Endothelial cell (in vitro differentiated cells): Measurements from ENCODE around the gene S1PR2. TPM values are rescaled to one million over a fixed set of nuclear protein-coding genes. Genes with fewer than 3 reads are reported as not detected.
"Not testable (repeated sequence)": the region's sequence is repeated elsewhere in the genome, so short reads cannot be mapped to it uniquely, and the experiment has no call there.

Experiments
- DNase-seq: peaks from one replicate; pipeline ENCODE4 v3.0.0; 2021; ENCODE audit warnings: low spot score
- H3K27ac Mint-ChIP-seq: one replicate; pipeline ENCODE4 v1.8.0; 2021; ENCODE audit warnings: mixed read lengths, inconsistent platforms; ENCODE audit not compliant: unreplicated experiment
- H3K27me3 Mint-ChIP-seq: one replicate; pipeline ENCODE4 v1.8.0; 2021; ENCODE audit warnings: mild to moderate bottlenecking, moderate library complexity, mixed read lengths, inconsistent platforms; ENCODE audit not compliant: unreplicated experiment
- H3K36me3 Mint-ChIP-seq: one replicate; pipeline ENCODE4 v1.8.0; 2021; ENCODE audit warnings: mild to moderate bottlenecking, low read depth, mixed read lengths, inconsistent platforms; ENCODE audit not compliant: unreplicated experiment
- H3K4me1 Mint-ChIP-seq: one replicate; pipeline ENCODE4 v1.8.0; 2021; ENCODE audit warnings: mild to moderate bottlenecking, mixed read lengths, inconsistent platforms; ENCODE audit not compliant: unreplicated experiment
- H3K4me3 Mint-ChIP-seq: one replicate; pipeline ENCODE4 v1.8.0; 2021; ENCODE audit warnings: mild to moderate bottlenecking, mixed read lengths, inconsistent platforms; ENCODE audit not compliant: unreplicated experiment
- H3K9me3 Mint-ChIP-seq: one replicate; pipeline ENCODE4 v1.8.0; 2021; ENCODE audit warnings: mixed read lengths, inconsistent platforms; ENCODE audit not compliant: unreplicated experiment
- total RNA-seq: library from RNA; stranded (reverse); fragmentation: NEBNext Ultra II Directional; extraction: Animal tissue kit (Norgen Biotek cat#: 25700); gene quantifications from one replicate; pipeline ENCODE4 v1.2.1, GENCODE V29; 2021; ENCODE audit not compliant: unreplicated experiment
- TF ChIP-seq, protein P1 (sequence below): fragments of 200-600 bp; sonication (generic); IDR thresholded peaks from one replicate; pipeline ENCODE4 v1.5.0; 2021; ENCODE audit warnings: antibody characterized with exemption; ENCODE audit not compliant: unreplicated experiment

S1PR2 gene
- total RNA-seq, 1 donor from 2014 or later: 9.3 TPM

DNA sequence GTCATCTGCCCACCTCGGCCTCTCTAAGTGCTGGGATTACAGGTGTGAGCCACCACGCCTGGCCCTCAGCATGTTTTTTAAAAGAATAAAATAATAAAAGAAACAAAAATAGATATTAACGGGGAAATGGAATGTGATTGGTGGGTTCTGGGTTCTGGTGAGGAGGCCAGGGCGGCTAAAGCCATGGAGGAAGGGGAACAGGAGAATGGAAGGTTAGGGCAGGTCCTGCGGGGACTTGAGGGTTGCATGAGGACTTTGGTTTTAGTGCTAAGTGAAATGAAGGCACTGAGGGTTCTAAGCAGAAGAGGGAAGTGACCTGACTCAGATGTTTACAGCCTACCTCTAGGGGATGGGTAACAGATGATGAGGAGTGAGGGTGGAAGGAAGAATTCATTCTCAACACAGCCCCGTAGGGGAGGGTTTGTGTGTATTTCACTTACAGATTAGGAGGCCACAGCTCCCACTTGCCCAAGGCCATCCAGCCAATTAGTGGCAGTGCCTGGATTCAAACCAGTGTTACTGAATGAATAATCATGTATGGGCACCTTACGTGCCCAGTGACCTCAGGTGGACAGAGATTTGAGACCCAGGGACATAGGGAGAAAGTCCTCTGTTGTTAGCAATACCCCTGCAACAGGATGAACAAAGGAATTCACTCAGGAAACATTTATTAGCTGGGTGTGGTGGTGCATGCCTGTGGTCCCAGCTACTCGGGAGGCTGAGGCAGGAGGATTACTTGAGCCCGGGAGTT, 14.2 kb upstream of the S1PR2 start:
- Mint-ChIP-seq H3K4me1 (no peaks in the 10 kb centered on the region), H3K27me3 (no peaks in the 10 kb centered on the region), H3K36me3 (no peaks in the 10 kb centered on the region), H3K4me3 (no peak overlapping the region), H3K27ac (peak overlapping the region; percentile 13), H3K9me3 (no peaks in the 10 kb centered on the region)
- TF ChIP-seq, protein P1, sequence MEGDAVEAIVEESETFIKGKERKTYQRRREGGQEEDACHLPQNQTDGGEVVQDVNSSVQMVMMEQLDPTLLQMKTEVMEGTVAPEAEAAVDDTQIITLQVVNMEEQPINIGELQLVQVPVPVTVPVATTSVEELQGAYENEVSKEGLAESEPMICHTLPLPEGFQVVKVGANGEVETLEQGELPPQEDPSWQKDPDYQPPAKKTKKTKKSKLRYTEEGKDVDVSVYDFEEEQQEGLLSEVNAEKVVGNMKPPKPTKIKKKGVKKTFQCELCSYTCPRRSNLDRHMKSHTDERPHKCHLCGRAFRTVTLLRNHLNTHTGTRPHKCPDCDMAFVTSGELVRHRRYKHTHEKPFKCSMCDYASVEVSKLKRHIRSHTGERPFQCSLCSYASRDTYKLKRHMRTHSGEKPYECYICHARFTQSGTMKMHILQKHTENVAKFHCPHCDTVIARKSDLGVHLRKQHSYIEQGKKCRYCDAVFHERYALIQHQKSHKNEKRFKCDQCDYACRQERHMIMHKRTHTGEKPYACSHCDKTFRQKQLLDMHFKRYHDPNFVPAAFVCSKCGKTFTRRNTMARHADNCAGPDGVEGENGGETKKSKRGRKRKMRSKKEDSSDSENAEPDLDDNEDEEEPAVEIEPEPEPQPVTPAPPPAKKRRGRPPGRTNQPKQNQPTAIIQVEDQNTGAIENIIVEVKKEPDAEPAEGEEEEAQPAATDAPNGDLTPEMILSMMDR: no peak
- no peak for DNase-seq

DNA sequence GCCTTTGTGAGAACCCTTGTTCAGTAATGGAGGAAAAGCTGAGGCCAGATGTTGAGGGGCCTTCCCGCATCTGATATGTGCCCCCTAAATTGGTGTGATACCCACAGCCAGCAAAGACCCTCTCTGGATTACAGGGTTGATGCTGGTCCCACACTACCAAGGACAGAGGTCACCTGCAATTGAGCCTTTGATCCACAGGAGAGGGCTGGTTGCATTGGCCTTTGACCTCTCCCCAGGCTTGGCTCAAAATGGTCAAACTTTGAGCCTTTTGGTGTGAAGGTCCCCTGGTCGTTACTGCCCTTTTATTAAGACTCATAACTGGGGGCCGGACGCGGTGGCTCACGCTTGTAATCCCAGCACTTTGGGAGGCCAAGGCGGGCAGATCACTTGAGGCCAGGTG, 12.5 kb upstream of the S1PR2 start:
- Mint-ChIP-seq H3K27me3 (no peaks in the 10 kb centered on the region), H3K4me3 (no peak overlapping the region), H3K36me3 (no peaks in the 10 kb centered on the region), H3K27ac (no peak overlapping the region), H3K4me1 (no peaks in the 10 kb centered on the region), H3K9me3 (no peaks in the 10 kb centered on the region)
- no peak for DNase-seq
- TF ChIP-seq, protein P1: no peak

DNA sequence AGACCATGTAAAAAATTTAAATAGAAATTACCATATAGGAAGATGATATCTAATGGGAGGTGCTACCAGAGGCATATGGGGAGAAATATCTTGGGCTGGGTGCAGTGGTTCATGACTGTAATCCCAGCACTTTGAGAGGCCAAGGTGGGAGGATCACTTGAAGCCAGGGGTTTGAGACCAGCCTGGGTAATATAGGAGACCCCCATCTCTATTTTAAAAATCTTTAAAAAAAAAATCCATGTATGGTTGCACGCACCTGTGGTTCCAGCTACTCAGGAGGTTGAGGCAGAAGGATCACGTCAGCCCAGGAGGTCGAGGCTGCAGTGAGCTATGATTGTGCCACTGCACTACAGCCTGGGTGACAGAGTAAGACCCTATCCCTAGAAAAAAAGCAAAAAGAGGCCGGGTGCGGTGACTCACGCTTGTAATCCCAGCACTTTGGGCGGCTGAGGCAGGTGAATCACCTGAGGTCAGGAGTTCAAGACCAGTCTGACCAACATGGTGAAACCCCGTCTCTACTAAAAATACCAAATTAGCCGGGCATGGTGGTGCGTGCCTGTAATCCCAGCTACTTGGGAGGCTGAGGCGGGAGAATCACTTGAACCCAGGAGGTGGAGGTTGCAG, 10.8 kb upstream of the S1PR2 start:
- not testable (repeated sequence) for H3K36me3 Mint-ChIP-seq, H3K9me3 Mint-ChIP-seq, DNase-seq, H3K4me3 Mint-ChIP-seq, H3K27me3 Mint-ChIP-seq, H3K4me1 Mint-ChIP-seq, H3K27ac Mint-ChIP-seq

DNA sequence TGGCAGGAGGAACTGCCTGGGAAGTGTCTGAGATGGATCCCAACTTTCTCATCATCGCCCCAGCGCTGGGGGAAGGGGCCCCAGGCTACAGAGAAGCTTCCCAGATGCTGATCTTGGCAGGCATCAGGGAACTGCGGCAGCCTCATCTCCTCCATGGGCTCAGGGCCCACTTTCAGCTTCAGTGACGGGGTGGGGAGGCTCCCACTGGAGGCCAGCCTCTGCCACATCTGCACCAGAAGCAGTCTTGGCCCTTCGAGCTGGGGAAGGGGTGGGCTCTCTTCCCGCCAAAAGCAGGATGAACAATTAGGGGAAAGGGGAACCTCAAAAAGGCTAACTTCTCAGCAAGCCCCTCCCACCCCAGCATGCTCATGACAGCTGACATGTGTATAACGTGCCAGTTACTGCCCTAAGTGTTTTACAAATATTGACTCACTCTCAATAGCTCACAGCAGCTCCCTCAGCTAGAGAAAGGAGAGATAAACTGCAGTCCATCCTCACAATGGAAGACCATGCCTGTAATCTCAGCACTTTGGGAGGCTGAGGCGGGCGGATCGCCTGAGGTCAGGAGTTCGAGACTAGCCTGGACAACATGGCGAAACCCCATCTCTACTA, 7.1 kb upstream of the S1PR2 start:
- DNase-seq: no peak
- Mint-ChIP-seq H3K36me3 (no peaks in the 10 kb centered on the region), H3K27ac (no peak overlapping the region), H3K27me3 (no peaks in the 10 kb centered on the region), H3K9me3 (no peaks in the 10 kb centered on the region), H3K4me3 (no peak overlapping the region), H3K4me1 (peaks cover 7% of the 10 kb centered on the region)
- TF ChIP-seq, protein P1: no peak

DNA sequence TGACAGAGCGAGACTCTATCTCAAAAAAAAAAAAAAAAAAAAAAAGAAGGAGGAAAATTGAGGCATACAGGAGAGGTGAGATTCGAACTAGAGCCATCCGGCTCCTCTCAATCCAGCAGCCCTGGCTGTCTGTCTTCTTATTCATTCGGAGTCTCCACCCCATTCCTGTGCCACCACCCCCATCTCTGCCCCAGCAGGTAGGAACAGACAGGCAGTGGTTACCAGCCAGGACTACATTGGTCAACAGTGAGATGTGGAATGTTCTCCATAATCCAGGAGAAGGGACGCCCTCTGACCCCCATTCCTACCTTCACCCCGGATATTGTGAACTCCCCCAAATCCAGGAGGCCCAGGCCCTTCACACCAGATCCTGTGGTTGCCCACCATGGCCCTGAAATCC, 6.6 kb upstream of the S1PR2 start:
- Mint-ChIP-seq H3K36me3 (no peaks in the 10 kb centered on the region), H3K4me1 (peaks cover 7% of the 10 kb centered on the region), H3K4me3 (no peak overlapping the region), H3K27me3 (no peaks in the 10 kb centered on the region), H3K27ac (no peak overlapping the region), H3K9me3 (no peaks in the 10 kb centered on the region)
- TF ChIP-seq, protein P1: no peak
- DNase-seq: no peak

DNA sequence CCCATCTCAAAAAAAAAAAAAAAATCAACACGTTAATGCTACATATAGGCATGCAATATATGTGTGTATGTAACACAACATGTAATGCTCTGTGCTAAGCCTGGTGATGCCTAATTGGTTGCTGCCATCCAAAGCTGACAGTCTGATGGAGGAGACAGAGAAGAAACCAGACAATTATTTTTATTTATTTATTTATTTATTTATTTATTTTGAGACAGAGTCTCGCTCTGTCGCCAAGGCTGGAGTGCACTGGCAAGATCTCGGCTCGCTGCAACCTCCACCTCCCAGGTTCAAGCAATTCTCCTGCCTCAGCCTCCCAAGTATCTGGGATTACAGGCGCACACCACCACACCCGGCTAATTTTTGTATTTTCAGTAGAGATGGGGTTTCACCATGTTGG, 4.3 kb upstream of the S1PR2 start:
- DNase-seq, H3K9me3 Mint-ChIP-seq, H3K4me3 Mint-ChIP-seq, H3K27ac Mint-ChIP-seq, H3K36me3 Mint-ChIP-seq, H3K4me1 Mint-ChIP-seq, H3K27me3 Mint-ChIP-seq: not testable (repeated sequence)
